Central memory CD4-positive, alpha-beta T cell (primary cell): Measurements from ENCODE around the gene ZNF486.
"Not testable (repeated sequence)": the region's sequence is repeated elsewhere in the genome, so short reads cannot be mapped to it uniquely, and the experiment has no call there.

ENCODE experiments used
- DNase-seq: peaks from one replicate; pipeline ENCODE4 v3.0.0; 2022

Gene ZNF486

GRCh38 chr19:20235156-20235555 is 68.1 kb downstream of the ZNF486 start:
- no peak for DNase-seq

GRCh38 chr19:20237773-20238623 is 71.0 kb downstream of the ZNF486 start:
- peak; percentile 85 for DNase-seq

GRCh38 chr19:20243629-20244028 is 76.6 kb downstream of the ZNF486 start:
- no peak for DNase-seq

GRCh38 chr19:20244356-20244755 is 77.3 kb downstream of the ZNF486 start:
- peak; percentile 18 for DNase-seq

- no peak for DNase-seq
Measured at GRCh38 chr19:20245309-20245708, 78.3 kb downstream of the ZNF486 start.

- DNase-seq: peak; percentile 3
Measured at GRCh38 chr19:20247016-20247683, 80.1 kb downstream of the ZNF486 start.

GRCh38 chr19:20248258-20248657 is 81.2 kb downstream of the ZNF486 start:
- not testable (repeated sequence) for DNase-seq
